BJ (cell line): Measurements from ENCODE around the gene CCDC170. TPM values are rescaled to one million over a fixed set of nuclear protein-coding genes. Genes with fewer than 3 reads are reported as not detected.
A peak's percentile ranks its signal among the peaks of the same experiment; 100 is the strongest.

Source experiments
- CTCF ChIA-PET: fragments of 350-600 bp; formaldehyde crosslinking; extraction: SDS; loops from one replicate; lab custom pipeline; 2021; ENCODE audit warnings: antibody characterized with exemption, inconsistent platforms; lab: Yijun Ruan, JAX
- POLR2A ChIA-PET: fragments of 300-600 bp; sonication (Branson Sonifier 250); formaldehyde crosslinking; extraction: SDS; loops from one replicate; lab custom pipeline; 2021; ENCODE audit warnings: antibody characterized with exemption; lab: Charles Lee
- DNase-seq: peaks from one replicate; pipeline ENCODE4 v3.0.0-alpha.2; 2011; ENCODE audit warnings: low read depth
- H3K27me3 ChIP-seq: 2 replicates; pipeline ENCODE4 v1.6.0; 2011; ENCODE audit warnings: low read length; ENCODE audit not compliant: control insufficient read depth, insufficient read depth
- H3K36me3 ChIP-seq: 2 replicates; pipeline ENCODE4 v1.5.1; 2011; ENCODE audit warnings: low read length; ENCODE audit not compliant: control insufficient read depth, insufficient read depth
- H3K4me3 ChIP-seq: 2 replicates; pipeline ENCODE4 v1.5.1; 2011; ENCODE audit warnings: low read depth, mild to moderate bottlenecking, control low read depth, low read length
- polyA plus RNA-seq: library from polyadenylated mRNA; depleted of rRNA; stranded (reverse); fragments of >200 nt; gene quantifications from 2 replicates; pipeline ENCODE4 v1.2.3, GENCODE V29; 2011
- TF ChIP-seq, protein P1 (sequence below): IDR thresholded peaks from 2 replicates; pipeline ENCODE4 v1.5.1; 2011; ENCODE audit warnings: low read depth, mild to moderate bottlenecking, control low read depth, inconsistent platforms, low read length, moderate library complexity; ENCODE audit not compliant: insufficient read depth

CCDC170 gene
- polyA plus RNA-seq, 1 experiment: 0.11 TPM

DNA sequence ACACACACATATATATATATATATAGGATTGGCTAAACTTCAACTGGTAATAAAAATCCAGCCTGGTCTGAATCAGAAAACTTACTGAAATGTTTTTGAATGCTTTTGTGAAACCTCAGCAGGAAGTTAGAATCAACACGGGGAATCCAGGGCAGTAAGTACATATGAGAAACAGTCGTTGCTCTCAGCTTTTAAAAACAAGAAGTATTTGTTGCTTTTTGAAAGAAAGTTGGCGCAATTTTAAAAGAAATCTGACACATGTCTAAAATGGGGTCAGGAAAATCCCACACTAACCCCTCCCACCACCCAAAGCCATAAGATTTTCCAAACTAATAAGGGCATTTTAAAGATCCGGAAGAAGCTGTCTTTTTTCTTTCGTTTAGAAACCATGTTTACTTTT lies 11.5 kb upstream of the CCDC170 start:
- TF ChIP-seq, protein P1, sequence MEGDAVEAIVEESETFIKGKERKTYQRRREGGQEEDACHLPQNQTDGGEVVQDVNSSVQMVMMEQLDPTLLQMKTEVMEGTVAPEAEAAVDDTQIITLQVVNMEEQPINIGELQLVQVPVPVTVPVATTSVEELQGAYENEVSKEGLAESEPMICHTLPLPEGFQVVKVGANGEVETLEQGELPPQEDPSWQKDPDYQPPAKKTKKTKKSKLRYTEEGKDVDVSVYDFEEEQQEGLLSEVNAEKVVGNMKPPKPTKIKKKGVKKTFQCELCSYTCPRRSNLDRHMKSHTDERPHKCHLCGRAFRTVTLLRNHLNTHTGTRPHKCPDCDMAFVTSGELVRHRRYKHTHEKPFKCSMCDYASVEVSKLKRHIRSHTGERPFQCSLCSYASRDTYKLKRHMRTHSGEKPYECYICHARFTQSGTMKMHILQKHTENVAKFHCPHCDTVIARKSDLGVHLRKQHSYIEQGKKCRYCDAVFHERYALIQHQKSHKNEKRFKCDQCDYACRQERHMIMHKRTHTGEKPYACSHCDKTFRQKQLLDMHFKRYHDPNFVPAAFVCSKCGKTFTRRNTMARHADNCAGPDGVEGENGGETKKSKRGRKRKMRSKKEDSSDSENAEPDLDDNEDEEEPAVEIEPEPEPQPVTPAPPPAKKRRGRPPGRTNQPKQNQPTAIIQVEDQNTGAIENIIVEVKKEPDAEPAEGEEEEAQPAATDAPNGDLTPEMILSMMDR: no peak
- CTCF ChIA-PET: interaction anchor here (1.6 kb wide), 2 partner anchors 13 to 41 kb away, joined by 3 to 5 read pairs; no protein-coding TSS in a partner anchor
- Histone ChIP-seq H3K36me3 (no peaks in the 10 kb centered on the region), H3K27me3 (no peaks in the 10 kb centered on the region), H3K4me3 (no peak overlapping the region)
- POLR2A ChIA-PET: interaction anchor here (0.7 kb wide), 2 partner anchors 30 to 92 kb away, joined by 3 read pairs; partner anchors contain the start of gene RMND1
- DNase-seq: no peak

DNA sequence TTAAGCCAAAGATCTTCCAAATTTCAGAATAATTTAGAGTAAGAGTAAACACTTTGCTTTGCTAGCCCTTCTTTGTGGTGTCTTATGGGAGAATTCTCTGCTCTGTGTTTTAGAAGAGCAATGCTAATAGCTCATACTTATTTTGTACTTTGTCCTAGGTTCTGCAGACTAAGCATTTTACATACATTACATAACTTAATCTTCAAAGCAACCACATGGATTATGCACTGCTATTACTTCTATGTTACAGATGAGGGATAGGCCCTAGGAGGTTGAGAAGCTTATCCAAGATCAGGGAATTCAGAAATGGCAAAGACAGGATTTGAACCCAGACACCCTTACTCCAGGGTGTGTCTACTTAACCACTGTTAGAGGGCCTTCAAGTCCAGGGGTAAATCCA lies 9.8 kb upstream of the CCDC170 start:
- ChIA-PET CTCF (no interaction called here), POLR2A (no interaction called here)
- no peaks in the 10 kb centered on the region for H3K36me3 ChIP-seq
- TF ChIP-seq, protein P1: no peak
- H3K4me3 ChIP-seq: no peak overlapping the region
- no peaks in the 10 kb centered on the region for H3K27me3 ChIP-seq
- DNase-seq: no peak

DNA sequence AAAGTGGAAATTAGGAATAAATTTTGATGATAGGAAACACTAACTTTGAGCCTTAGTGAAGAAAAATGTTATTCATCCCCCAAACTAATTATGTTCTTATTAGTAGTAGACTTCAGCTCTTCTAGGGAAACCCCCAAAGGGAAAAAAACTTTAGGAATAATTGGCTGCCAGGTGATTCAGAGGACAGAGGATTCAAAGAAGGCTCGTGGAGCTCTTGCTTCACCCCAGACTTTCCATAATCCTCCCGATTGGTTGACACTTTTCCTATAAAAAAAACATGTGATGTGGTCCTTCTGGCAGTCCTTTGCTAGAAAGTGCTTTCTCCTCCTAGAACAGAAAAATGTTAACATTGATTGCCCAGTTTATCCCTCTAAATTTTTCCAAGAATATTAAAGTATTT lies 5.6 kb upstream of the CCDC170 start:
- Histone ChIP-seq H3K4me3 (no peak overlapping the region), H3K27me3 (no peaks in the 10 kb centered on the region), H3K36me3 (no peaks in the 10 kb centered on the region)
- CTCF ChIA-PET: no interaction called here
- TF ChIP-seq, protein P1: no peak
- DNase-seq: no peak
- POLR2A ChIA-PET: no interaction called here

DNA sequence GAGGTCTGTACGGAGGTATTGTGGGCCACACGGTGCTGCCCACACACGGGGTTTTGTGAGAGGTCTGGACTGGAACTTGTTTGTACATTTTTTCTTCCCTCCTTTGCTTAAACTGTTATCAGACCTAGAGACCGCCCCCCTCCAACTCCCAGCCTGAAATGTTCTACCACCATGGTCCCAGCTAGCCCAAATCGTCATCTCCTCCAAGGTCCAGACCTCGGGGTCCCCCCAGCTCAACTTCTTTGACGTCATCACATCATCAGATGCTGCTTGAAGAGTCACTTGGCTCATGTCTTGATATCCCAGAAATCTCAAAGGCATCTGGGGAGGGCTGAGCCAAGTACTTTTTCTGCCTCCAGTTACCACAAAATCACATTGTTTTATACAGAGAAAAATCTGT lies 2.8 kb upstream of the CCDC170 start:
- no peak for DNase-seq
- Histone ChIP-seq H3K36me3 (no peaks in the 10 kb centered on the region), H3K27me3 (no peaks in the 10 kb centered on the region), H3K4me3 (no peak overlapping the region)
- TF ChIP-seq, protein P1: no peak
- POLR2A ChIA-PET: no interaction called here
- CTCF ChIA-PET: interaction anchor here (0.6 to 0.9 kb wide), 2 partner anchors 24 to 978 kb away, joined by 3 read pairs; no protein-coding TSS in a partner anchor

DNA sequence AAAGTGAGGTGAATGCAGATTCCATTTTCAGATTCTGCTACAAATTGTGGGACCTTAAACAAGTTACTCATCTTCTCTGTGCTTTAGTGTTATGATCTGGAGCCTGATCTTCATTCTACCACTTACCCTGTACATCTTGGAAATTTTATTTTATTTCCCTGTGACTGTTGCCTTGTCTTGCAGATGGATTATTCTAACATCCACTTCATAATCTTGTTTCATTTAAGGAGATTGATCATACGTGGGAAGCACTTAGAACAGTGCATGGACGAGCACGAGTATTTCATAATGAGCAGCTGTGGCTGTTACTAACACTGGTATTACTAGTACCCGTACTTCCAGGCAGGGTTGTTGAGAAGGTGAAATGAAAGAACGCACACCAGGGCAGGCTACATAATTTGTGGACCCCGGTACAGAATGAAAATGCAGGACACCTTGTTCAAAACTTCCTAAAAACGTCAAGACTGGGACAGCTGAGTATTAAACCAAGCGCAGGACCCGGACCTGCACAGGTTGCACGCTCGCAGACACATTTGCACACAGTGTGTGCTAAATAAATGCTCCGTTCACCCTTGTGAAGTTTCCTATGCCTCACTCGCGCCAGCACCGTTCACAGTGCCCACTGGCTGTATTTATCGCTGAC lies 535 bp upstream of the CCDC170 start:
- CTCF ChIA-PET: no interaction called here

More for the DNA sequence above, 535 bp upstream of the CCDC170 start:
- no peak for DNase-seq
- Histone ChIP-seq H3K27me3 (no peaks in the 10 kb centered on the region), H3K36me3 (no peaks in the 10 kb centered on the region), H3K4me3 (peak overlapping the region; percentile 60)
- TF ChIP-seq, protein P1: no peak
- POLR2A ChIA-PET: no interaction called here
